Neural cell (in vitro differentiated cells): Measurements from ENCODE around the gene DTL. TPM values are rescaled to one million over a fixed set of nuclear protein-coding genes. Genes with fewer than 3 reads are reported as not detected.

ENCODE experiments used
- H2AFZ ChIP-seq: fragments of 200-600, 300-800 bp; sonication (generic), shearing (Covaris generic); 2 replicates; pipeline ENCODE4 v1.6.0; 2014; ENCODE audit warnings: low read depth, mild to moderate bottlenecking, antibody characterized with exemption, low read length, moderate library complexity
- H3F3A ChIP-seq: fragments of 200-600 bp; shearing (Covaris generic); 2 replicates; pipeline ENCODE4 v1.6.1; 2016; ENCODE audit warnings: mild to moderate bottlenecking, moderate library complexity, mixed read lengths, antibody characterized with exemption, low read length; ENCODE audit not compliant: insufficient read depth, poor library complexity, severe bottlenecking
- H3K27ac ChIP-seq: fragments of 200-600, 300-800 bp; sonication (generic), shearing (Covaris generic); 2 replicates; pipeline ENCODE4 v1.5.1; 2014; ENCODE audit warnings: mild to moderate bottlenecking, low read length, moderate library complexity
- H3K27me3 ChIP-seq: fragments of 300-800, 200-600 bp; sonication (generic), shearing (Covaris generic); 2 replicates; pipeline ENCODE4 v1.6.0; 2014; ENCODE audit warnings: mild to moderate bottlenecking, low read depth, low read length, moderate library complexity; ENCODE audit not compliant: insufficient read depth
- H3K36me3 ChIP-seq: fragments of 300-800, 200-600 bp; sonication (generic), shearing (Covaris generic); 2 replicates; pipeline ENCODE4 v1.5.1; 2014; ENCODE audit warnings: mild to moderate bottlenecking, antibody characterized with exemption, low read length, moderate library complexity; ENCODE audit not compliant: insufficient read depth
- H3K4me2 ChIP-seq: fragments of 300-800, 200-600 bp; sonication (generic), shearing (Covaris generic); 2 replicates; pipeline ENCODE4 v1.6.0; 2014; ENCODE audit warnings: mild to moderate bottlenecking, low read length
- H3K4me3 ChIP-seq: fragments of 300-800, 200-600 bp; sonication (generic), shearing (Covaris generic); 2 replicates; pipeline ENCODE4 v1.5.1; 2014; ENCODE audit warnings: mild to moderate bottlenecking, low read length, moderate library complexity
- H3K79me2 ChIP-seq: fragments of 200-600 bp; shearing (Covaris generic); replicated peaks from 2 replicates; pipeline ENCODE4 v1.6.0; 2014; ENCODE audit warnings: mild to moderate bottlenecking, low read length, moderate library complexity; ENCODE audit not compliant: insufficient read depth
- H3K9ac ChIP-seq: fragments of 300-800, 200-600 bp; sonication (generic), shearing (Covaris generic); 2 replicates; pipeline ENCODE4 v1.6.1; 2016; ENCODE audit warnings: mild to moderate bottlenecking, low read length, mixed read lengths
- H3K9me2 ChIP-seq: fragments of 200-600 bp; shearing (Covaris generic); 2 replicates; pipeline ENCODE4 v1.6.1; 2016; ENCODE audit warnings: mild to moderate bottlenecking, low read length, mixed read lengths; ENCODE audit not compliant: insufficient read depth
- H3K9me3 ChIP-seq: fragments of 200-600, 300-800 bp; sonication (generic), shearing (Covaris generic); 2 replicates; pipeline ENCODE4 v1.6.1; 2016; ENCODE audit warnings: mild to moderate bottlenecking, mixed run types, low read length, moderate library complexity, mixed read lengths
- H4K20me1 ChIP-seq: fragments of 200-600 bp; shearing (Covaris generic); 2 replicates; pipeline ENCODE4 v1.6.1; 2016; ENCODE audit warnings: mild to moderate bottlenecking, mixed run types; ENCODE audit not compliant: insufficient read depth
- EP300 ChIP-seq: fragments of 450-650 bp; conservative IDR thresholded peaks from 2 replicates; pipeline ENCODE4 v1.6.1; 2014; ENCODE audit warnings: antibody characterized with exemption, mild to moderate bottlenecking, moderate library complexity; ENCODE audit not compliant: poor library complexity, severe bottlenecking
- EZH2 ChIP-seq: fragments of 200-600, 300-800 bp; shearing (Covaris generic), sonication (generic); IDR thresholded peaks from 2 replicates; pipeline ENCODE4 v1.6.1; 2014; ENCODE audit warnings: antibody characterized with exemption, low read length, borderline replicate concordance, mild to moderate bottlenecking; ENCODE audit not compliant: insufficient read depth, poor library complexity, severe bottlenecking
- MXI1 ChIP-seq: fragments of 450-650 bp; conservative IDR thresholded peaks from 2 replicates; pipeline ENCODE4 v1.6.1; 2014; ENCODE audit warnings: antibody characterized with exemption, mild to moderate bottlenecking; ENCODE audit not compliant: poor library complexity, severe bottlenecking
- POLR2AphosphoS5 ChIP-seq: IDR thresholded peaks from 2 replicates; pipeline ENCODE4 v1.6.1; 2012
- RAD21 ChIP-seq: fragments of 450-650 bp; conservative IDR thresholded peaks from 2 replicates; pipeline ENCODE4 v1.6.1; 2014; ENCODE audit warnings: antibody characterized with exemption, mild to moderate bottlenecking, moderate library complexity
- SMC3 ChIP-seq: fragments of 450-650 bp; conservative IDR thresholded peaks from 2 replicates; pipeline ENCODE4 v1.6.1; 2014; ENCODE audit warnings: antibody characterized with exemption, mild to moderate bottlenecking, moderate library complexity; ENCODE audit not compliant: poor library complexity
- TAF1 ChIP-seq: IDR thresholded peaks from 2 replicates; pipeline ENCODE4 v1.6.1; 2012; ENCODE audit warnings: low read depth
- polyA plus RNA-seq: library from polyadenylated mRNA; depleted of rRNA; stranded (reverse); fragments of >200 nt; gene quantifications from 2 replicates; pipeline ENCODE4 v1.2.3, GENCODE V29; 2014
- TF ChIP-seq, protein P1 (sequence below): fragments of 450-650 bp; IDR thresholded peaks from 2 replicates; pipeline ENCODE4 v1.5.1; 2014; ENCODE audit warnings: antibody characterized with exemption, mild to moderate bottlenecking, moderate library complexity; ENCODE audit not compliant: poor library complexity, severe bottlenecking
- TF ChIP-seq, protein P2 (sequence below): IDR thresholded peaks from 2 replicates; pipeline ENCODE4 v1.6.1; 2012; ENCODE audit warnings: borderline replicate concordance

DTL gene
- polyA plus RNA-seq, 1 donor from 2014 or later: 1.1 TPM

DNA sequence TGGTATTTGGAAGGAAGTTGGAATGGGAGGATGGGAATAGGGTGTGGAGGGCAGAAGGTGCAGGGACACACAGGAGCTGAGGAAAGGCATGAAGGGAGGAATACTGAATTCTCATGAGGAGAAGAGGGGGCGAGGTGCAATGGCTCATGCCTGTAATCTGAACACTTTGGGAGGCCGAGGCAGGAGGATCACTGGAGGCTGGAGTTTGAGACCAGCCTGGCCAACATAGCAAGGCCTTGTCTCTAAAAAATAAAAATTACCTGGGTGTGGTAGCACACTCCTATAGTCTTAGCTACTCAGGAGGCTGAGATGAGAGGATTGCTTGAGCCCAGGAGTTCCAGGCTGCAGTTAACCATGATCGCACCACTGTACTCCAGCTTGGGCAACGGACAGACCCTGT lies 117.3 kb downstream of the DTL start:
- Histone ChIP-seq H3K9ac (no peak overlapping the region), H3K79me2 (no peaks in the 10 kb centered on the region), H2AFZ (no peak overlapping the region), H3K4me2 (no peak overlapping the region), H3K9me3 (no peaks in the 10 kb centered on the region), H3K4me3 (no peak overlapping the region), H3K9me2 (no peaks in the 10 kb centered on the region), H3K27ac (no peak overlapping the region), H3K27me3 (no peaks in the 10 kb centered on the region), H3F3A (no peaks in the 10 kb centered on the region), H3K36me3 (no peaks in the 10 kb centered on the region), H4K20me1 (no peaks in the 10 kb centered on the region)
- no peak for TF ChIP-seq RAD21
- no peak for TF ChIP-seq EZH2
- TF ChIP-seq, protein P1, sequence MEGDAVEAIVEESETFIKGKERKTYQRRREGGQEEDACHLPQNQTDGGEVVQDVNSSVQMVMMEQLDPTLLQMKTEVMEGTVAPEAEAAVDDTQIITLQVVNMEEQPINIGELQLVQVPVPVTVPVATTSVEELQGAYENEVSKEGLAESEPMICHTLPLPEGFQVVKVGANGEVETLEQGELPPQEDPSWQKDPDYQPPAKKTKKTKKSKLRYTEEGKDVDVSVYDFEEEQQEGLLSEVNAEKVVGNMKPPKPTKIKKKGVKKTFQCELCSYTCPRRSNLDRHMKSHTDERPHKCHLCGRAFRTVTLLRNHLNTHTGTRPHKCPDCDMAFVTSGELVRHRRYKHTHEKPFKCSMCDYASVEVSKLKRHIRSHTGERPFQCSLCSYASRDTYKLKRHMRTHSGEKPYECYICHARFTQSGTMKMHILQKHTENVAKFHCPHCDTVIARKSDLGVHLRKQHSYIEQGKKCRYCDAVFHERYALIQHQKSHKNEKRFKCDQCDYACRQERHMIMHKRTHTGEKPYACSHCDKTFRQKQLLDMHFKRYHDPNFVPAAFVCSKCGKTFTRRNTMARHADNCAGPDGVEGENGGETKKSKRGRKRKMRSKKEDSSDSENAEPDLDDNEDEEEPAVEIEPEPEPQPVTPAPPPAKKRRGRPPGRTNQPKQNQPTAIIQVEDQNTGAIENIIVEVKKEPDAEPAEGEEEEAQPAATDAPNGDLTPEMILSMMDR: no peak
- no peak for TF ChIP-seq MXI1
- TF ChIP-seq SMC3: no peak
- TF ChIP-seq EP300: no peak
- TF ChIP-seq POLR2AphosphoS5: no peak
- TF ChIP-seq TAF1: no peak
- TF ChIP-seq, protein P2, sequence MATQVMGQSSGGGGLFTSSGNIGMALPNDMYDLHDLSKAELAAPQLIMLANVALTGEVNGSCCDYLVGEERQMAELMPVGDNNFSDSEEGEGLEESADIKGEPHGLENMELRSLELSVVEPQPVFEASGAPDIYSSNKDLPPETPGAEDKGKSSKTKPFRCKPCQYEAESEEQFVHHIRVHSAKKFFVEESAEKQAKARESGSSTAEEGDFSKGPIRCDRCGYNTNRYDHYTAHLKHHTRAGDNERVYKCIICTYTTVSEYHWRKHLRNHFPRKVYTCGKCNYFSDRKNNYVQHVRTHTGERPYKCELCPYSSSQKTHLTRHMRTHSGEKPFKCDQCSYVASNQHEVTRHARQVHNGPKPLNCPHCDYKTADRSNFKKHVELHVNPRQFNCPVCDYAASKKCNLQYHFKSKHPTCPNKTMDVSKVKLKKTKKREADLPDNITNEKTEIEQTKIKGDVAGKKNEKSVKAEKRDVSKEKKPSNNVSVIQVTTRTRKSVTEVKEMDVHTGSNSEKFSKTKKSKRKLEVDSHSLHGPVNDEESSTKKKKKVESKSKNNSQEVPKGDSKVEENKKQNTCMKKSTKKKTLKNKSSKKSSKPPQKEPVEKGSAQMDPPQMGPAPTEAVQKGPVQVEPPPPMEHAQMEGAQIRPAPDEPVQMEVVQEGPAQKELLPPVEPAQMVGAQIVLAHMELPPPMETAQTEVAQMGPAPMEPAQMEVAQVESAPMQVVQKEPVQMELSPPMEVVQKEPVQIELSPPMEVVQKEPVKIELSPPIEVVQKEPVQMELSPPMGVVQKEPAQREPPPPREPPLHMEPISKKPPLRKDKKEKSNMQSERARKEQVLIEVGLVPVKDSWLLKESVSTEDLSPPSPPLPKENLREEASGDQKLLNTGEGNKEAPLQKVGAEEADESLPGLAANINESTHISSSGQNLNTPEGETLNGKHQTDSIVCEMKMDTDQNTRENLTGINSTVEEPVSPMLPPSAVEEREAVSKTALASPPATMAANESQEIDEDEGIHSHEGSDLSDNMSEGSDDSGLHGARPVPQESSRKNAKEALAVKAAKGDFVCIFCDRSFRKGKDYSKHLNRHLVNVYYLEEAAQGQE: no peak

DNA sequence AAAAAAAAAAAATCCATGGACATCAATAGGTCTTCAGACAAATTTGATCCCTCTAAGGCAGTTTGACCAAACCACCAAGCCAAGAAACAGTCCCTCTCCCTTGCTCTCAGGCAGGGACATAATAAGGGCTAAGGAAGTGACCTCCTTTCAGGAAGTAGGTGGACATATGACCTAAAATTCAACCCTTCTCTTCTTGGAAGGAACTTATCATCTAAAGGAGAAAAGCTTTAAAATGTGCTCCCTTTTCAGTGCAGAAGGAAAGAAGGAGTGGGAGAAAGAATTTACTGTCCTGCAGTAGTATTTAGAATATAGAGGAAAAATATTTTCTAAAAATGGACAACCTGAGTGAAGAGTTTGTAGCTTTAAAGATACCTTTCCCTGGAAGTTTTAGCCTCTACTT lies 118.1 kb downstream of the DTL start:
- Histone ChIP-seq H3K4me3 (no peak overlapping the region), H4K20me1 (no peaks in the 10 kb centered on the region), H3K27ac (no peak overlapping the region), H3K79me2 (no peaks in the 10 kb centered on the region), H3K9me3 (no peaks in the 10 kb centered on the region), H3K4me2 (no peak overlapping the region), H3K9me2 (no peaks in the 10 kb centered on the region), H3F3A (no peaks in the 10 kb centered on the region), H3K36me3 (no peaks in the 10 kb centered on the region), H3K9ac (no peak overlapping the region), H2AFZ (no peak overlapping the region), H3K27me3 (no peaks in the 10 kb centered on the region)
- TF ChIP-seq TAF1: no peak
- TF ChIP-seq SMC3: no peak
- TF ChIP-seq, protein P2: no peak
- TF ChIP-seq EP300: no peak
- TF ChIP-seq EZH2: no peak
- no peak for TF ChIP-seq RAD21
- no peak for TF ChIP-seq POLR2AphosphoS5
- TF ChIP-seq, protein P1: no peak
- no peak for TF ChIP-seq MXI1
